GM12872 (cell line): ENCODE measurements around the gene SLC25A17.

Experiments
- CTCF ChIP-seq: IDR thresholded peaks from 3 replicates; pipeline ENCODE4 v1.5.1; 2011; ENCODE audit warnings: low read depth, mild to moderate bottlenecking, low read length, moderate library complexity; ENCODE audit not compliant: insufficient read depth

Gene SLC25A17

DNA sequence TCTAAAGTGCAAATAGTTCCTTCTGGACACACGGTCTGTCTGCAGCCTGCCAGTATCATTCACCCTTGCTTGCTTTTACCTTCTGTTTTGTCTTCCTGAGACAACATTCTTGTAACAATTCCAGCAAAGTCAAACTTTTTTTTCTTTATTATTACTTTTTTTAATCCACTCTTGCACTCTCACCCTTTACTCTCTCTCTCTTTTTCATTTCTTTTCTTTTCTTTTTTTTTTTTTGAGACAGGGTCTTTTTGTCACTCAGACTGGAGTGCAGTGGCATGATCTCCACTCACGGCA lies 86.2 kb downstream of the SLC25A17 start:
- no peak for TF ChIP-seq CTCF

GRCh38 chr22:40729284-40729683 lies 89.9 kb downstream of the SLC25A17 start:
- TF ChIP-seq CTCF: no peak

- TF ChIP-seq CTCF: no peak
Measured at GRCh38 chr22:40728731-40729189, 90.4 kb downstream of the SLC25A17 start.

DNA sequence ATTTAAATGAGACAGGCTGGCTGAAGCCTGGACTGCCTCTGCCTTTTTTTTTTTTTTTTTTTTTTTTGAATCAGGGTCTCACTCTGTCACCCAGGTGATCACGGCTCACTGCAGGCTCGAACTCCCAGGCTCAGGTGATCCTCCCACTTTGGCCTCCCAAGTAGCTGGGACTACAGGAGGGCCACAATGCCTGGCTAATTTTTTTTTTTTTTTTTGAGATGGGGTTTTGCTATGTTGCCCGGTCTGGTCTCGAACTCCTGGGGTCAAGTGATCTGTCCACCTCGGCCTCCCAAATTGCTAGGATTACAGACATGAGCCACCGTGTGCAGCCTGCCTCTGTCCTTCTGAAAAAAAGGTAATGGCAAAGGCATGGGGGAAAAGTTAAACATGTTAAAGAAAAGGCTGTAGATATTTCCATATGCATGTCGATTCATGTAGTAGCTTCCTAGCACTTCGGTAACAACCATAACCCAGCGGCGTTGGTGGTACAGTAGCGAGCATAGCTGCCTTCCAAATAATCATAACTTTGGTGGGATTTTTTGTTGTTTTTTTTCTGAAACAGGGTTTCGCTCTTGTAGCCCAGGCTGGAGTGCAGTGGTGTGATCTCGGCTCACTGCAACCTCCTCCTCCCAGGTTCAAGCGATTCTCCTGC lies 91.1 kb downstream of the SLC25A17 start:
- no peak for TF ChIP-seq CTCF

DNA sequence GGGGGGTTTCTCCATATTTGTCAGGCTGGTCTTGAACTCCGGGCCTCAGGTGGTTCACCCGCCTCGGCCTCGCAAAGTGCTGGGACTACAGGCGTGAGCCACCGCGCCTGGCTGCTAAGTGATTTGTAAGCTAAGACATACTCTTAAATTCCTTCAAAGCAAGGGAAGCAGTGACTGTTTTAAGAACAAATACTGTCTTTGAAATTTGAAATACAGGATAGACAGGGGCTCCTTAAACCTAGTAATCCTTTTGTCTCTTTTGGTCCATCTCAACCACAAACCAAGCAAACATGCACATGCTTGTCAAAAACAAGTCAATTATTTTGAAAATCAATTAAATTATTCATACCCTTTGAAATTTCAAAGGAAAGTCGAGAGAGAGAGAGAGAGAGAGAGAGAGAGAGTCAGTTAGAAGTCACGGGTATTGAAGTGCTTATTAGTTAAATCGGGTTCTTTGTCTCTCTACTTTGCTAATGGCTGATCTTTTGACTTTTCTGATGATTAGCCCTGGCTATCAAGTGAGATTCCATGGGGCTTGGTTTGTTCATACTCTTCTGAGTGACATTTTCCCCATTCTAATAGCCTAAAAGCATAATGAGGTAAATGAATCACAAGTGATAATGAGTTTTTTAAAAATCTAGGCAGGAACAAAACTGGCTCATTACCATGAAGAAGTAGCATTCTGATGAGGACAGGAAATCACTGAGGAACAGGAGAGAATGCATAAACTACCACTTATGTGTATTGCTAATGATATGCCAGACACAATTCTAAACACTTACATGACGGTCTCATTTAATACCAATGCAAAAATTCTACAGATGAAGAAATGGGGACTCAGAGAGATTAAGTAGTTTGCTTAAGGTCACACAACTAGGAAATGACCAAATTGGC lies 91.8 kb downstream of the SLC25A17 start:
- TF ChIP-seq CTCF: no peak

GRCh38 chr22:40726514-40726913 lies 92.6 kb downstream of the SLC25A17 start:
- TF ChIP-seq CTCF: no peak

GRCh38 chr22:40723396-40723933 lies 95.7 kb downstream of the SLC25A17 start:
- TF ChIP-seq CTCF: no peak
